Colonic mucosa (tissue), 4 donors: ENCODE measurements around the gene MED12L. TPM values are rescaled to one million over a fixed set of nuclear protein-coding genes. Genes with fewer than 3 reads are reported as not detected.

Source experiments
- DNase-seq: peaks from one replicate; pipeline ENCODE4 v3.0.0-alpha.2; 2020
- H3K27ac ChIP-seq: fragments of 200-600 bp; one replicate; pipeline ENCODE4 v1.8.0; 2021
- H3K27me3 ChIP-seq: fragments of 200-600 bp; one replicate; pipeline ENCODE4 v1.8.0; 2021
- H3K36me3 ChIP-seq: fragments of 200-600 bp; one replicate; pipeline ENCODE4 v1.8.0; 2021
- H3K4me1 ChIP-seq: fragments of 200-600 bp; one replicate; pipeline ENCODE4 v1.8.0; 2021; ENCODE audit warnings: mild to moderate bottlenecking
- H3K4me3 ChIP-seq: fragments of 200-600 bp; one replicate; pipeline ENCODE4 v1.8.0; 2021
- H3K9ac ChIP-seq, 2 donors: one replicate each; pipeline ENCODE4 v1.7.0; 2013; ENCODE audit warnings: control low read depth in 2 of 2, low read depth in 2 of 2, low read length in 2 of 2
- H3K9me3 ChIP-seq: fragments of 200-600 bp; one replicate; pipeline ENCODE4 v1.8.0; 2021
- intact Hi-C: fragments of 100-400 bp; cut with DNase I; formaldehyde crosslinking; loops from one replicate; pipeline ENCODE4 v1.14.1; 2022
- total RNA-seq, 2 donors: library from RNA; stranded (reverse); fragmentation: NEBNext Ultra II Directional in 1 of 2; extraction: Animal tissue kit (Norgen Biotek cat#: 25700) in 1 of 2; gene quantifications; one replicate each; pipeline ENCODE4 v1.2.1, GENCODE V29; 2021
- TF ChIP-seq, protein P1 (sequence below): fragments of 200-600 bp; IDR thresholded peaks from one replicate; pipeline ENCODE4 v1.8.0; 2022; ENCODE audit warnings: antibody characterized with exemption, mild to moderate bottlenecking
- donor health status: healthy.
- donor health status: DM: no; HTN: no; CAD: no.
- donor health status: DM: no; HTN: no; CAD: no.

Gene MED12L
- total RNA-seq, 2 donors from 2014 or later: 0.32 to 1.3 TPM

- Histone ChIP-seq H3K9ac (no peak overlapping the region), H3K4me1 (no peaks in the 10 kb centered on the region), H3K9me3 (no peaks in the 10 kb centered on the region), H3K27me3 (no peaks in the 10 kb centered on the region), H3K4me3 (no peak overlapping the region), H3K27ac (no peak overlapping the region), H3K36me3 (no peaks in the 10 kb centered on the region)
- no peak for DNase-seq
- intact Hi-C loops: no loop called here
- TF ChIP-seq, protein P1, sequence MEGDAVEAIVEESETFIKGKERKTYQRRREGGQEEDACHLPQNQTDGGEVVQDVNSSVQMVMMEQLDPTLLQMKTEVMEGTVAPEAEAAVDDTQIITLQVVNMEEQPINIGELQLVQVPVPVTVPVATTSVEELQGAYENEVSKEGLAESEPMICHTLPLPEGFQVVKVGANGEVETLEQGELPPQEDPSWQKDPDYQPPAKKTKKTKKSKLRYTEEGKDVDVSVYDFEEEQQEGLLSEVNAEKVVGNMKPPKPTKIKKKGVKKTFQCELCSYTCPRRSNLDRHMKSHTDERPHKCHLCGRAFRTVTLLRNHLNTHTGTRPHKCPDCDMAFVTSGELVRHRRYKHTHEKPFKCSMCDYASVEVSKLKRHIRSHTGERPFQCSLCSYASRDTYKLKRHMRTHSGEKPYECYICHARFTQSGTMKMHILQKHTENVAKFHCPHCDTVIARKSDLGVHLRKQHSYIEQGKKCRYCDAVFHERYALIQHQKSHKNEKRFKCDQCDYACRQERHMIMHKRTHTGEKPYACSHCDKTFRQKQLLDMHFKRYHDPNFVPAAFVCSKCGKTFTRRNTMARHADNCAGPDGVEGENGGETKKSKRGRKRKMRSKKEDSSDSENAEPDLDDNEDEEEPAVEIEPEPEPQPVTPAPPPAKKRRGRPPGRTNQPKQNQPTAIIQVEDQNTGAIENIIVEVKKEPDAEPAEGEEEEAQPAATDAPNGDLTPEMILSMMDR: no peak
Measured at GRCh38 chr3:151393146-151393830, 307.8 kb downstream of the MED12L start.

GRCh38 chr3:151393941-151394340 lies 308.5 kb downstream of the MED12L start:
- Histone ChIP-seq H3K4me3 (no peak overlapping the region), H3K36me3 (no peaks in the 10 kb centered on the region), H3K27me3 (no peaks in the 10 kb centered on the region), H3K9me3 (no peaks in the 10 kb centered on the region), H3K9ac (no peak overlapping the region), H3K27ac (no peak overlapping the region), H3K4me1 (no peaks in the 10 kb centered on the region)
- TF ChIP-seq, protein P1: no peak
- no peak for DNase-seq
- intact Hi-C loops: no loop called here

DNA sequence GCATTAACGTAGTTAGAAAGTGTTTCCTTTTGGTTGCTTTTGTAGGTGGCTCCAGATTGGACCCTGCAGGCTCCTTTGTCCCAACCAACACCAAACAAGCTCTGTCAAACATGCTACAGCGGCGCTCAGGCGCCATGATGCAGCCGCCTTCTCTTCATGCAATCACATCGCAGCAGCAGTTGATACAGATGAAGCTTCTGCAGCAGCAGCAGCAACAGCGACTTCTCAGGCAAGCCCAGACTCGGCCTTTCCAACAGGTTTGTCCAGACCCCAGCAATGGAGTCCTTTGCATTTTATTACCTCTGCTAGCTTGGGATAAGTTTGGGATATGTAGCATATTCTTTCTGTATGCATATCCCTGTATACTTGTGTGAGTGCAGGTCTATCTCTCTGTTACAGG lies 309.1 kb downstream of the MED12L start:
- intact Hi-C loops: no loop called here
- no peak overlapping the region for H3K4me3 ChIP-seq

DNA sequence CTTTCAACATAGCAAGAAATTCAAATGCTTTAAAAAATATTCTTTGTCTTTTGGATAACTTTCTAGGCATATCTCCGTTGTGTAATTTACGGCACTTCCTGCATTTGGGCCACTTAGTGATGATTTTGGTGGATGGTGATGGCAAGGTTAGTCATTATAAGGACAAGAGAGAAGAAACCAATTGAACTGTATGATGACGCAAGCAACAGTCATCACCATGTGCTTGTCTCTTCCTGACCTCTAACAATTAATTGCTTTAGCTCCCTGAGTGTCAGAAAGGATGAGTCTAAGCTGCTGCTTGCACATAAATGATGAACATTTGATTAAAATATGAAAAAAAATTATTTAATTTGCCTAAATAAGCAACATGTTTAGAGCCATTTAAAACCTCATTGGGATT lies 310.3 kb downstream of the MED12L start:
- Histone ChIP-seq H3K4me1 (no peaks in the 10 kb centered on the region), H3K27ac (no peak overlapping the region), H3K36me3 (no peaks in the 10 kb centered on the region), H3K27me3 (no peaks in the 10 kb centered on the region), H3K9me3 (no peaks in the 10 kb centered on the region), H3K4me3 (no peak overlapping the region), H3K9ac (no peak overlapping the region)
- intact Hi-C loops: no loop called here
- TF ChIP-seq, protein P1: no peak
- DNase-seq: no peak

More for the DNA sequence above, 309.1 kb downstream of the MED12L start:
- Histone ChIP-seq H3K27ac (no peak overlapping the region), H3K9me3 (no peaks in the 10 kb centered on the region), H3K36me3 (no peaks in the 10 kb centered on the region), H3K27me3 (no peaks in the 10 kb centered on the region), H3K4me1 (no peaks in the 10 kb centered on the region), H3K9ac (no peak overlapping the region)
- no peak for DNase-seq
- TF ChIP-seq, protein P1: no peak

DNA sequence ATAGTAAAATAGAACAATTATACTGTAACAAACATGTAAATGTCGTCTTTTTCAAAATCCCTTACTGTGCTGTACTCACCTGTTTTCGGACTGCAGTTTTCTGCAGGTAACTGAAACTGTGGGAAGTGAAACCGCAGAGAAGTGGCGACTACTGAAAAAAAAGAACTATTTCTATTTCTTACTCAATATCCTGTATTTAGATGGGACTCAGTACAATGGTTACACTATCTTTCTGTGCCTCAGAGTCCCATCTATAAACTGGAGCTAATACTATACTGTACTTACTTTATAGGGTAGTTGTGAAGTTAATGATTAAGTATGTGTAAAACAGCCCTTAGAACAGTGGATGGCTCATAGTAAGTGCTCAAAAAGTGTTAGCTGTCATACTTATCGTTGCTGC lies 313.4 kb downstream of the MED12L start:
- TF ChIP-seq, protein P1: no peak

More for the DNA sequence above, 313.4 kb downstream of the MED12L start:
- H3K27ac ChIP-seq: no peak overlapping the region
- no peaks in the 10 kb centered on the region for H3K9me3 ChIP-seq
- H3K4me1 ChIP-seq: no peaks in the 10 kb centered on the region
- no peak for DNase-seq
- no peaks in the 10 kb centered on the region for H3K36me3 ChIP-seq
- H3K27me3 ChIP-seq: no peaks in the 10 kb centered on the region
- intact Hi-C loops: no loop called here
- H3K4me3 ChIP-seq: no peak overlapping the region
- H3K9ac ChIP-seq: no peak overlapping the region
